ENCODE results near the gene KRT6A.

GRCh38 chr12:52448228-52448627 lies 44.8 kb downstream of the KRT6A start:
- TF ChIP-seq HDAC2 (IDR thresholded peaks at IDR 0.05) (no peak), EP300 (IDR thresholded peaks at IDR 0.05) (no peak)
